ENCODE results near the gene ITGB1. TPM values are rescaled to one million over a fixed set of nuclear protein-coding genes. Genes with fewer than 3 reads are reported as not detected.

The ITGB1 gene
- total and polyA plus RNA-seq, 2 donors from 2014 or later, result 156 to 410 TPM

GRCh38 chr10:32951111-32951510, 6.9 kb downstream of the ITGB1 start:
- no peak for TF ChIP-seq CTCF (IDR thresholded peaks at IDR 0.05; ENCODE audit: borderline replicate concordance, extremely low read depth, insufficient read depth)
- no peak overlapping the region for H3K9ac ChIP-seq (ENCODE audit: low read length in 3 of 3)
- DNase-seq (no peak), FAIRE-seq (no peak)
- no peaks in the 10 kb centered on the region for H3K27me3 ChIP-seq (ENCODE audit: control insufficient read depth, insufficient read depth, low read length)
- no peaks in the 10 kb centered on the region for H3K9me3 ChIP-seq (ENCODE audit: control insufficient read depth in 2 of 3, insufficient read depth in 1 of 3, low read length in 3 of 3)
- no peaks in the 10 kb centered on the region for H3K36me3 ChIP-seq (ENCODE audit: control insufficient read depth in 2 of 3, insufficient read depth in 3 of 3, low read length in 3 of 3)
- no peak overlapping the region for H3K27ac ChIP-seq (ENCODE audit: low read depth in 2 of 2, low read length in 2 of 2)
- peaks cover 0 to 24% (median 14%) of the 10 kb centered on the region in 3 donors for H3K4me1 ChIP-seq (ENCODE audit: control insufficient read depth in 2 of 3, insufficient read depth in 2 of 3, low read depth in 1 of 3, low read length in 3 of 3)
- H3K4me3 ChIP-seq (ENCODE audit: low read length in 3 of 3), result no peak overlapping the region
- intact Hi-C loops (cut with DNase I), result no loop called here

- intact Hi-C loops (cut with DNase I), result no loop called here
- H3K9me3 ChIP-seq (ENCODE audit: control insufficient read depth in 2 of 3, insufficient read depth in 1 of 3, low read length in 3 of 3), result no peaks in the 10 kb centered on the region
- H3K36me3 ChIP-seq (ENCODE audit: control insufficient read depth in 2 of 3, insufficient read depth in 3 of 3, low read length in 3 of 3), result no peaks in the 10 kb centered on the region
- H3K27ac ChIP-seq (ENCODE audit: low read depth in 2 of 2, low read length in 2 of 2), result no peak overlapping the region
- DNase-seq (peak in 1 of 5 donors; percentile 63), FAIRE-seq (no peak)
- H3K9ac ChIP-seq (ENCODE audit: low read length in 3 of 3), result no peak overlapping the region
- no peak overlapping the region for H3K4me3 ChIP-seq (ENCODE audit: low read length in 3 of 3)
- no peak for TF ChIP-seq CTCF (IDR thresholded peaks at IDR 0.05; ENCODE audit: borderline replicate concordance, extremely low read depth, insufficient read depth)
- H3K27me3 ChIP-seq (ENCODE audit: control insufficient read depth, insufficient read depth, low read length), result no peaks in the 10 kb centered on the region
- peaks cover 0 to 23% (median 14%) of the 10 kb centered on the region in 3 donors for H3K4me1 ChIP-seq (ENCODE audit: control insufficient read depth in 2 of 3, insufficient read depth in 2 of 3, low read depth in 1 of 3, low read length in 3 of 3)
Observed at GRCh38 chr10:32950591-32951108, 7.4 kb downstream of the ITGB1 start.

GRCh38 chr10:32949221-32949678, 8.8 kb downstream of the ITGB1 start:
- Histone ChIP-seq H3K4me3 (ENCODE audit: low read length in 3 of 3) (no peak overlapping the region), H3K9ac (ENCODE audit: low read length in 3 of 3) (no peak overlapping the region), H3K4me1 (ENCODE audit: control insufficient read depth in 2 of 3, insufficient read depth in 2 of 3, low read depth in 1 of 3, low read length in 3 of 3) (peaks cover 0 to 15% (median 13%) of the 10 kb centered on the region in 3 donors), H3K27me3 (ENCODE audit: control insufficient read depth, insufficient read depth, low read length) (no peaks in the 10 kb centered on the region), H3K27ac (ENCODE audit: low read depth in 2 of 2, low read length in 2 of 2) (no peak overlapping the region), H3K36me3 (ENCODE audit: control insufficient read depth in 2 of 3, insufficient read depth in 3 of 3, low read length in 3 of 3) (no peaks in the 10 kb centered on the region), H3K9me3 (ENCODE audit: control insufficient read depth in 2 of 3, insufficient read depth in 1 of 3, low read length in 3 of 3) (no peaks in the 10 kb centered on the region)
- DNase-seq (no peak), FAIRE-seq (no peak)
- TF ChIP-seq CTCF (IDR thresholded peaks at IDR 0.05; ENCODE audit: borderline replicate concordance, extremely low read depth, insufficient read depth), result no peak
- intact Hi-C loops (cut with DNase I), result loop anchor here (10.0 kb wide), 1 partner anchor 46 kb away; no protein-coding TSS in a partner anchor
